Measurements from ENCODE around the gene PVRIG.
"Not testable (repeated sequence)": the region's sequence is repeated elsewhere in the genome, so short reads cannot be mapped to it uniquely, and the experiment has no call there.

The PVRIG gene

DNA sequence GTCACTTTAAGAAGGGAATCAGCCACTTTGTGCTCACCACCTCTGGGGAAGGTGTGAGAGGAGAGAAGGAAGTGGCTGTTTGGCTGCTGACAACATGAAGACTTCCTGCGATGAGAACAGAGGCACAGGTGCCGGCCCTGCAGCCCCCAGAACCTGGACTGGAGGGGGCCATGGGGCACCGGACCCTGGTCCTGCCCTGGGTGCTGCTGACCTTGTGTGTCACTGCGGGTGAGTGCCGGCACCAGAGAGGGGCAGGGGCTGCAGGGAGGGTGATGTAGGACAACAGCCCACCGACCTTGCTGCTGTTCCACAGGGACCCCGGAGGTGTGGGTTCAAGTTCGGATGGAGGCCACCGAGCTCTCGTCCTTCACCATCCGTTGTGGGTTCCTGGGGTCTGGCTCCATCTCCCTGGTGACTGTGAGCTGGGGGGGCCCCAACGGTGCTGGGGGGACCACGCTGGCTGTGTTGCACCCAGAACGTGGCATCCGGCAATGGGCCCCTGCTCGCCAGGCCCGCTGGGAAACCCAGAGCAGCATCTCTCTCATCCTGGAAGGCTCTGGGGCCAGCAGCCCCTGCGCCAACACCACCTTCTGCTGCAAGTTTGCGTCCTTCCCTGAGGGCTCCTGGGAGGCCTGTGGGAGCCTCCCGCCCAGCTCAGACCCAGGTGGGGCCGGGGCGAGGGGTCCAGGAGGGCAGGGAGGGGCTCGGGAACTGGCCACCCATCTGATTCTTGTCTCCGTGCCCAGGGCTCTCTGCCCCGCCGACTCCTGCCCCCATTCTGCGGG, at the start of gene PVRIG:
Gene PVRIG (plus strand): TSS at position 149 of the 785 bp plus-strand sequence. CDS start 22 bp downstream, at position 171.
- DNase-seq = not testable (repeated sequence)

DNA sequence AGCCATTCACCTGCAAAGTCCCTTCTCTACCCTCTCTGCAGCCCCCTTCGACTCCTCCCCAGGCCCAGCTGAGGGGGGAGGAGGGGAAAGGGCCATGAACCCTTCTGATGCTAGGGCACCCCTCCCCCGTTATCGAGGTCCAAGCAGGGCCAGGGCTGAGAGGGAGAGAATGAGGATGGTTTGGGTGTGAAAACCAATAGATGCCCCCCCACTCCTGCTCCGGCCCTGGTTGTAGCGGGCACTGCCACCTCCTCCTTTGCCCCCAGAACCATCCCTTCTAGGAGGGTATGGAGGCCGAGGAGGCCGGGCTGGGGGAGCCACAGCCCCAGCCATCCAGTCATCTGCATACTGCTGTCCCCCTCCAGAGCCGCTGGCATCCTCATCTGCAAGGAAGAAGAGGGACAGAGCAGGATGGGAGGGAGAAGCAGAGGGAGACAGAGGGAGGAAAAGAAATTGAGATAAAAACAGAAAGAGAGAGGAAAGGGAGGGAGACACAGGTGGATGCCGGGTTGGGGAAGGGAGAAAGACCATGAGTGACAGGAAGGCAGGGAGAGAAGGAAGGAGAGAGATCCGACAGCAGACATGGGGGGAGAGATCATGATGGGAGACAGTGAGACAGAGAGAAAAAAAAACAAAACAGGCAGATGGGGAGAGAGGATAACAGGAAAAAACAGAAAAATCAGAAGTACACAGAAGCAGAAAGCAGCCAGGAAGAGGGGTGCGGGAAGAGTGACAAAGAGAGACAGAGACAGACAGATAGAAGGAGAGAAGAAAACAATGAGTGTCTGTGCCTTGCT, 49.5 kb upstream of the PVRIG start:
- no peak for DNase-seq

DNA sequence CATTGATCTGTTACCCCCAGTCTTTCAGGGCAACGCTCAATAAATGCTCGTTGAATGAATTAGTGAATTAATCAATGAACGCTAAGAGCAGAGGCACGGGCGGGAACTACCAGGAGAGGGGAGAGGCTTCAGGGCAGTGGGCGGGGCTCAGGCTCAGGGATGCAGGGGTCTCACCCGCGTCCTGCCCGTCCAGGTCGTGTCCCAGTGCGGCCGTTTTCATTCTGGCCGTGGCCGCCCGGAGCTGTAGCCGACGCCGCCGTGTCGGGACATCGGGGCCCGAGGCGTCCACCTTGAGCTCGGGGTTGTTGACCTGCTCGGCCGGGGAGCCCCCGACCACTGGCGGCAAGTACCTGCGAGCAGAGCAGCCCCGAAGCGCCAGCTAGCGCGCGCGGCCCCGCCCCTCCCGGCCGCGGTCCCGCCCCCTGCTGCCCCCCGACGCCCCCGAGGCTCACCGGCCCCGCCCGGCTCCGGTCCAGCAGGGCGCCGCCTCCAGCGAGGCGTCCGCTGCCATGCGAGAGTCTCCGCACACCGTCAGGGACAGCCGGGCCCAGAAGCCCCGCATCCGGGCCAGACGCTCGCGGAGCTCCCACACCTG, 48.6 kb upstream of the PVRIG start:
- no peak for DNase-seq

DNA sequence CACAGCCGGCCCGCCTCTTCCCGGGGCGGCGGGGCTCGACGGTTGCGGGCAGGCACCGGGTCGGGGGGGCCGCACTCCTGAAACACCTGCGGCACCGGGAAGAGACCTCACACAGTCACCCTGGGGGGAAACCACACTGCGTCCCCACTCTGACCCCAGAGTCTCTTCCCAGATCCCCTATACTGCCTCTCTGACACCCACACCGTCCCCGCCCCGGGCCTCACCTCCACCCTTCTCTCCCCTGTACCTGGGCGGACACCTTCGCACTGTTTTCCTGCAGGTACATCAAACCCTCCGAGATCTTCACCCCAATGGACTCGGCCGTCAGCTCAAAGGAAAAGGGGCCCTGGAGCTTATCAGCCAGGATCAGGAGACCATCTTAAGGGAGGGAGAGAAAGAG, 47.9 kb upstream of the PVRIG start:
- DNase-seq = no peak

DNA sequence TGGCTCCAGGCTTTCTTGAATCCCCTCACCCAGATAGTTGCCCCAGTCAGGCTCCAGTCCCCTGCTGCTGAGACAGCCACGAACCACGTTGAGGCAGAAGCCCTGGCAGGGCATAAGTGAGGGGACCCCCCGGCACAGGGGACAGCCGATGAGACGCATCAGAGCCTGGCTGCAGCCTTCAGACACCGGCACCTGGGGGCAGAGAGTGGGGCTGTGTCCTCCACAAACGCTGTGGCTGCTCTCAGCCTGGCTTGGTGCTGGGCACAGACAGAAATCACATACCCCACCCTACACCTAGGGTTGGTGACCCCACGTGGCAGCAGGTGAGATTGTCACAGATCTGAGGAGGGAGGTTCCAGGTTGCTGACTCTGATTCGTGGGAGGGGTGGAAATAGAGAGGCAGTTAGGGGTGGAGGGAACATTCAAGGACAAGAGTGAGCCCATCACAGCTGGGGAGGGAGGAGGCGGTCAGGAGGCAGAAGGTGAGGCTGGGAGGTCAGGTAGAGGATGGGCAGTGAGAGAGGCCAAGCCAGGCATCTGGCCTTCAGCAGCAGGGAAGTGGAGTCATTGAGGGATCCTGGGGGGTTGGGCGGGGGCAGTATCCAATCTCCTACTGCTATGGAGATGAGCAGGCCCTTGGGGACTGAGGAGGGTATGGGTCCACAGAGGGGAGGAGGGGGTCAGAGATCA, 45.8 kb upstream of the PVRIG start:
- DNase-seq = no peak

DNA sequence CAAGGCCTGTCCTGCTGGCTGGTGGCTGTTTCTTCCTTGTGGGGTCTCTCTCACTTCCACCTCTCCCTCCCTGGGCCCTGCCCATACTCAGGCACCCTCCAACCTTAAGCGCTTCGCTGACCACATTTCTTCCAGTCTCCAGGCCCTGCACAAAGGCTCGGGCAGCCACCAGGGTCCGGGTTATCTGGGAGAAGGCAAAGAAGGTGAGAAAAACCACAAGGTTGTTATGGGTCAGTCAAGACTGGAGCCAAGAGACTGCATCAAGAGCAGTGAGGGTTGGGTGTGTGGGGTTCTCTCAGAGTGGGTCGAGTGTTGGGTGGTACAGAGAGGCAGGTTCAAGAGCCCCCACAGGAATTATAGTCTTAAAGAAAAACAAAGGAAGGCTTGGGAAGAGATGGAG, 45.2 kb upstream of the PVRIG start:
- DNase-seq = no peak

DNA sequence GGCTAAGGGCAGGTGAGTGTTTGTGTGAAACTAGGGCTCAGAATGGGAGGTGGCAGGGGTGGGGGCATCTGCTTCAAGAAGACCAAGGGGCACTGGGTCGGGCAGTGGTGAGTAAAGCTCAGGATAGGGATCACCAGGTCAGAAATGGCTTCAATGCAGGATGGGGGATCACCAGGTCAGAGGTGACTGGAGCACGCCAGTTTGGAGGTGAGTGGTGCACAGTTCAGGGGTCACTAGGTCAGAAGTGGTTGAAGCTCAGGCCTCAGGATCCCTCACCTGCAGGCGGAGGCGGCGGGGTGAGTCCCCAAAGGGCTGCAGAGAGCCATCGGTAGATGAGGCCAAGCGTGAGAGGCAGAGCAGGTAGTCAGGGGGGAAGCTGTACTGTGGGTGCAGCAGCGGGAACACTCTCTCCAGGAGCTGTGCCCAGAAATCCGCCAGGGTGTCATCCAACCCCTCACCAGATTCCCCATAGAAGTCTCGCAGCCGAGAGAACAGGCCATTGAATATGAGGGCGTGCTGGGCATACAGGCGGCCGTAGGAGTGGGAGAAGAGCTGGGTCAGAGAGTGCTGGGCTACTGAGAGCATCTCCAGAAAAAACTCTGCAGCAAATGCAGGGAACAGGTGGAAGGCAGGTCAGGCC, 44.3 kb upstream of the PVRIG start:
- DNase-seq = no peak

DNA sequence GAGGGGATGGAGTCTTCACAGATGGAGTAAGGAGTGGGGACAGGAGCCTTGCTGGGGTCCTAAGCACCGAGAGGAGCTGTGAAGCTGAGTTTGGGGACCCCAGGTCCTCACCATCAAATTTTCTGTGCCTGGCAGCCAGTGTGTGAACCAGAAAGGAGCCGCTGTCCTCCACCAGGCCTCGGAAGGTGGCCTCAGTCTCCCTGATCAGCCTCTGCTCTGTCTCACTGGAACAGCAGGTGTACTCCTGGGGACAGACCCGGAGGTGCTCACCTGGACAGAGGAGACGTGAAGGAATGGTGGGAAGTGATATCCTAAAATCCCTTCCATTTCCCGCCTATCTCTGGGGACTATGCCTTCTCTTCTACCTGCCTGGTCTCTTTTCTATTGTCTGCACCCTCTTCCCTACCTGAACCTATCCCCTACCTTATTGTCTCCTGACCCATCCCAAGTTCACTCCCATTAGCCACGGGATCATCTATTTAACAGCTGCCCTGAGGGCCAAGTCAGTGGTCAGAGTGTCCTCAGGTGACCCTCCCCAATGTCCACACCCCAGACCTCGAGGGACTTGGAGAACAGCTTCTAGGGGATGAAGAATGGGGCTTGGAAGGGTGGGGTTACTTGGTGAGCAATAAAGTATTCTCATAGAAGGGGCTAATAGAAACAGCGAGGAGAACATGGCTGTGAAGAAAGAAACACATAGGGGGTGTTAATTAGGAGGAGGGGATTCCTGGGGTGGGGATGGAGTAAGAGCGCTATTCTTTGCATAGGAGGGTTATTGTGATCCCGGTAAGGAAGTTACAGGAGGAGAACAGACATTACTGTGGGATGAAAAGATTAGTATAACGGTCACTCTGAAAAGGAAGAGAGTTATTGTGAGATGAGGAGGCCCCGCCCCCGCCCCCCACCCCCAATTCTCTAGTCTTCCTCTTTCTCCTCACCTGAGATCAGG, 43.4 kb upstream of the PVRIG start:
- no peak for DNase-seq

DNA sequence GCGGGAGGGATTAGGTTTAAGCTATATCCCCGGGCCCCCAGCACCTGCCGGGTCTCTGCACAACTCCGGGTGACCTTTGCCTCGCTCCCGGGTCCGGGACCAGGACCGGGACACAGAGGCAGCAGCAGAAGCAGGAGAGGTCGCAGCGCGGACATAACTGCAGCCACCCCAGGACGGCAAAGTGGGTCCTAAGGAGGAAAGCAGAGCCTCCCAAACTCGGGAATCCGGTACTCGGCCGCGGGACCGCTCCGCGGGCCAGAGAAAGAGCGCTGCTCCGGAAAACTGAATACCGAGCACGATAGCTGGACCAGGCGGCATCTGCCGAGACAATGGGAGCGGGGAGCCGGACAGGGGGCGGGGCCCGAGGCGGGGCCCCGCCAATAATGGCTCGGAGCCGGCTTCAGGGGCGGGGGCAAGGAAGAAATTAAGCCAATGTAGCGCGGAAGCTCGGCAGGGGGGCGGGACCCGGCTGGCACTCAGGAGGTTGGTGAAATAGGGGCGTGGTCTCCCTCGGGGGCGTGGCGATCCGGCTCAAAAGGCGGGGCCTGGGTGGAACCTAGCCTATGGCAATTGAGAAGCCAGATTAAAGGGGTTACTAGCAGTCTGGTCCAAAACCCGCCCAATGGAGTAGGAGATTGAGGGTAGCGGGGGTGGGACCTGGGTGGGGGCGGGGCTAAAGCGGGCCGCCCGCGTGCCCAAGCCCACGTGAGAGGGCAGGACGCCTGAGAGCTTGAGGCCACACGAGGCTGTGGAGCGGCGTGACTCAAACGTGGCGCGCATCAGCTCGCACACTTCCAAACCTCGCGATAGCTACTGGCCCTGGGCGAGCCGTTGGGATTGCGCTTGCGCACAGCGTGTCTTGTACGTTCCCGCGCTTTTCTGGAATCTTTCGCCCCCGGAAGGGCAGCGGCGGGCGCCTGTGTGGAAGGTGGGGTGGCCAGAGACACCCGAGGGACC, 42.4 kb upstream of the PVRIG start, which contains the start of the genes GPC2 and STAG3:
Gene GPC2 (minus strand): TSS at position 337 of the 957 bp plus-strand sequence. CDS start 182 bp downstream, at position 155.
Gene STAG3 (plus strand): TSS at position 874 of the 957 bp plus-strand sequence. CDS start 2,639 bp downstream, outside the sequence.
- peak; percentile 97 for DNase-seq

DNA sequence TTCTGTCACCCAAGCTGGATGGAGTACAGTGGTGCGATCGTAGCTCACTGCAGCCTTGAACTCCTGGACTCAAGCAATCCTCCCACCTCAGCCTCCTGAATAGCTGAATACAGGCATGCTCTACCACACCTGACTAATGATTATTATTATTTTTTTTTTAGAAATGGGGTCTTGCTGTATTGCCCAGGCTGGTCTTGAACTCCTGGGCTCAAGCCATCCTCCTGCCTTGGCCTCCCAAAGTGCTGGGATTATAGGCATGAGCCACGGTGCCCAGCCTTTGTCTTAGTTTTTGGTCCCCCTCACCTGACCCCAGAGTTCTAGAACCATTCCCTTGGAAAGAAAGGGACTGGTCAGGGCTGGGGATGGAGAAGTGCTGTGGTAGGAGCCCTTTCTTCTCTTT, 39.7 kb upstream of the PVRIG start:
- DNase-seq = not testable (repeated sequence)

DNA sequence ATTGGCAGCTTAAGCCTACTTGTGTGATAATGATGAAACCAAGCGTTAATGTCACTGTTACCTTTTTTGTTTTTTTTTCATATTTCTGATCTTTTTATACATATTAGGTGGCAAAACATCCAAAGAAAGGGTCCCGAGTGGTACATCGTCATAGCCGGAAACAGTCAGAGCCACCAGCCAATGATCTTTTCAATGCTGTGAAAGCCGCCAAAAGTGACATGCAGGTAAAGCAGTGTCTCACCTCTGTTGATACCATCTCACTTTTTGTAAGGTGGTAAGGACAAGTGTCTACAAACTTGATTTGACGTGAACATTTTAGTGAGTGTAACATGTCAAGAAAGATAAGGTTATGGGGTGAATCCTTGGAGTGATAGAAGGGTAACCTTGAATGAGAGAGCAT, 37.1 kb upstream of the PVRIG start:
- DNase-seq = not testable (repeated sequence)

DNA sequence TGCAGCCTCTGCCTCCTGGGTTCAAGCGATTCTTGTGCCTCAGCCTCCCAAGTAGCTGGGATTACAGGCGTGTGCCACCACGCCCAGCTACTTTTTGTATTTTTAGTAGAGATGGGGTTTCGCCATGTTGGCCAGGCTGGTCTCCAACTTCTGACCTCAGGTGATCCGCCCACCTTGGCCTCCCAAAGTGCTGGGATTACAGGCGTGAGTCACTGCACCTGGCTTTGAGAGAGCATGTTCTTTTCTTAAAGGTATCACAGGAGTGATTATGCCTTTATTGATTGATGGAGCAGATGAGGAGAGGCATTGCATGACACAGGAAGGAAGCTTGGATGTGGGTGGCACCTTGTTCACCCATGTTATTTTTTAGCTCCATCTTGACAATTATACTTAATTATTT, 36.7 kb upstream of the PVRIG start:
- not testable (repeated sequence) for DNase-seq

DNA sequence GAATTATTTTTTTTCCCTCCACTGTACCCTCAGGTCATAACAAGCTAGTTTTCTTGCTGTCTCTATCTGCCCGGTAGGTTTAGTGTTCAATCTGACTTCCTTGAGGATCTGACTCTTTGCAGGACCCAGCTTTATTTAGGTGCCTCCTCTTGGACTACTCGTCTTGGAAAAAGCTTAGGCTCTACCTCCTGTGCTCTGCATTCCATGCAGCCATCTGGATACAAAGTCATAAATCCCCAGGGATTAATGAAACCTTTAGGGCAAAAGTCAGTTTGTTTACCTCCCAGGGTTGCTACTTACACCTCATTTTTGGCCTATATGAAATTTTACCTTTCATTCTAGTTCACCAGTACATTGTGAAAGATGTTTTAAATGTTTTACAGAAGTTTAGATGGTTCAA, 34.0 kb upstream of the PVRIG start:
- no peak for DNase-seq

DNA sequence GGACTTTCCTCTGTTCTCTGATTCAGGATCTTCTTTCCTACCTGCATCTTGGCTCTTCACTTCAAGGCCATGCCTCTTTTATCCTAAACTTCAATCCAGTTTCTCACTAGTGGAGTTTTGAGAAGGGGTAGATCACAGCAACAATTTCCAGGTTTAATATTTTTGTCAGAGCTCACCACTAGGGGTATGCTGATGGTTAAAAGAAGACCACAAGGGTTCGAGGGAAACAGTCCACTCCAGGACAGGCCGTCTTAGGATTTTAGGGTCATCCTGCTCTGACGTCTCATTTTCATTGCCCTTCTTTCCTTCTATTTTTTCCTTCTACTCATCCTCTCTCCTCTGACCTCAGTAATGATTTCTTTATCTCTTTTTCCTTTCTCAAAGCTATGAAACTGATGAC, 30.7 kb upstream of the PVRIG start:
- DNase-seq = no peak

DNA sequence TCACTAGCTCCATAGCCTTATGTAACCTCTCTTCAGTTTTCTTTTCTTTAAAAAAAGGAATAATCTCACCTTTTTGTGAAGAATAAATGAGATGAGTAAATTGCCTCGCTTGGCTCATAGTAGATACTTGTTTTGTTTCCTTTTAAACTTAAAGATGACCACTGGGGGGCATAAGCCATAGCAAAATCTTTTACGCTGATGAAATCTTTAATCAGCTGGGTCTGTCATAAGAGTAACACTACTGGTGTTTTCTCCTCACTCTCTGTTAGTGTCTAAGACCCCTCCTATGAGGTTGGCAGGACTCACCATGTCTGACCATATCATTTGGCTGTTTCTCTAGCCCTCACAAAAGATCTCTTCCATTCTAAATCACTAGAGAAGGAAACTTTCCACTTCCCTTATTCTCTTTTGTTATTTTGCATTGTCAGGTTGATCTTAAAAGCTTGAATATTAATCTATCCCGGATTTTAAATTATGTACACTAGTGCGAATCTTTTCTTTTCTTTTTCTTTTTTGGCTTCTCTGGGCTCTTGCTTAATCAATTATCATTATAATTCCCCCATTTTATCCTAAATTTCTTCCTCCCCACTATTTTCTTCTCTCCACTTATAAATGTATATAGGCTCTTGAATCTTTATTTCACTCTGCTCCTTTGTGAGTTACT, 29.6 kb upstream of the PVRIG start:
- peak; percentile 75 for DNase-seq

DNA sequence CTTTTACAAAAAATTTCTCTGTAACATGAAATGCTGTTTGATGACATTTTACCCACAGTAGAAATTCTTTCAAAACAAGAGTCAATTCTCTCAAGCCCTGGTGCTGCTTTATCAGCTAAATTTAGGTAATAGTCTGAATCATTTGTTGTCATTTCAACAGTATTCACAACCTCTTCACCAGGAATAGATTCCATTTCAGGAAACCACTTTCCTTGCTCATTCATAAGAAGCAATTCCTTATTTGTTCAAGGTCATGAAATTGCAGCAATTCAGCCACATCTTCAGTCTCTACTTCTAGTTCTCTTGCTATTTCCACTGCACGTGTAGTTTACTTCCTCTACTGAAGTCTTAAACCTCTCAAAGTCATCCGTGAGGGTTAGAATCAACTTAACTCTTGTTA, 28.0 kb upstream of the PVRIG start:
- DNase-seq = peak; percentile 43

DNA sequence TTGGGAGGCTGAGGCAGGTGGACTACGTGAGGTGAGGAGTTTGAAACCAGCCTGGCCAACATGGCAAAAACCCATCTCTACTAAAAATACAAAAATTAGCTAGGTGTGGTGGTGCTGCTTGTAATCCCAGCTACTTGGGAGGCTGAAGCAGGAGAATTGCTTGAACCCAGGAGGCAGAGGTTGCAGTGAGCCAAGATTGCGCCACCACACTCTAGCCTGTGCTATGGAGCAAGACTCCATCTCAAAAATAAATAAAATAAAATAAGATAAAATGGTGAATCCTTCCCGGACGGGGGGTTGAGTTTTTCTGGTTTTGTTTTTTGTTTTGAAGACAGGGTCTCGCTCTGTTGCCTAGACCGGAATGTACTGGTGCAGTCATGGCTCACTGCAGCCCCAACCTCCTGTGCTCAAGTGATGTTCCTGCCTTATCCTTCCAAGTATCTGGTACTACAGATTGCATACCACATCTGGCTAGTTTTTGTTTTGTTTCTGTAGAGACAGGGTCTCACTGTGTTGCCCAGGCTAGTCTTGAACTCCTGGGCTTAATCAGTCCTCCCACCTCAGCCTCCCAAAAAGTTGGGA, 27.4 kb upstream of the PVRIG start:
- DNase-seq = not testable (repeated sequence)

DNA sequence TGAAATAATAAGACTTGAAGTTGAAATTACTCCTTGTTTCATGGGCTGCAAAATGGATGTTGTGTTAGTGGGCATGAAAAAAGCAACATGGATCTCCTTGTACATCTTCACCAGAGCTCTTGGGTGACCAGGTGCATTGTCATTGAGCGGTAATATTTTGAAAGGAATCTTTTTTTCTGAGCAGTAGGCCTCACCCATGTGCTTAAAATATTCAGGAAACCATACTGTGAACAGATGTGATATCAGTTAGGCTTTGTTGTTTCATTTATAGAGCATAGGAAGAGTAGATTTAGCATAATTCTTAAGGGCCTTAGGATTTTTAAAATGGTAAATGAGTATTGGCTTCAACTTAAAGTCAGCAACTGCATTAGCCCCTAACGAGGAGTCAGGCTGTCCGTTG, 26.8 kb upstream of the PVRIG start:
- no peak for DNase-seq

DNA sequence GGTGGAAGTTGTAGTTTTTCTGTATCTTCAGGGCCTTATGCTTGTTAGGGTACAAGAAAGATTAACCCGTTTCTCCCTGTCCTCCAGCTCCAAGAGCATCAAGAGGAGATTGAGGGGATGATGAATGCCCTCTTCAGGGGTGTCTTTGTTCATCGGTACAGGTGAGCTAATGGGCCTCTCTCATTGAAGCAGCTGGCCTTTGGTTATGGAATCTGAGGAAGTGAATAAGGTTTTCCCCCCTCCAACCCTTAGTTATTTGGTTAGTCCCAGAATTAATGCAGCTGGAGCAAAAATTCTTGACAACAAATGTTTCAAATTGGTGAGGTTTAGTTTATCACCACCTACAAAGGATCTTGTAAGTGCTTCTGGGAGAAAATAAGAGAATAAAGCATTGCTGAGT, 24.5 kb upstream of the PVRIG start:
- no peak for DNase-seq

Measured in fibroblast of upper back skin (primary cell).